ENCODE data around the gene LDLRAD2.
"Not testable (repeated sequence)": the region's sequence is repeated elsewhere in the genome, so short reads cannot be mapped to it uniquely, and the experiment has no call there.

The LDLRAD2 gene

GRCh38 chr1:21783679-21784603 lies 28.1 kb upstream of the LDLRAD2 start:
- DNase-seq (ENCODE audit: low read depth in 1 of 2, low spot score in 1 of 2), result no peak

- not testable (repeated sequence) for DNase-seq (ENCODE audit: low read depth in 1 of 2, low spot score in 1 of 2)
These were observed 26.3 kb upstream of the LDLRAD2 start for GRCh38 chr1:21785764-21786163.

- DNase-seq (ENCODE audit: low read depth in 1 of 2, low spot score in 1 of 2), result no peak
These were observed 25.4 kb upstream of the LDLRAD2 start for GRCh38 chr1:21786640-21787039.

- DNase-seq (ENCODE audit: low read depth in 1 of 2, low spot score in 1 of 2), result no peak
These were observed 19.0 kb upstream of the LDLRAD2 start for GRCh38 chr1:21793104-21793503.

GRCh38 chr1:21794656-21795055 lies 17.4 kb upstream of the LDLRAD2 start:
- DNase-seq (ENCODE audit: low read depth in 1 of 2, low spot score in 1 of 2), result no peak

- no peak for DNase-seq (ENCODE audit: low read depth in 1 of 2, low spot score in 1 of 2)
These were observed 17.0 kb upstream of the LDLRAD2 start for GRCh38 chr1:21795075-21795474.

- no peak for DNase-seq (ENCODE audit: low read depth in 1 of 2, low spot score in 1 of 2)
These were observed 12.3 kb upstream of the LDLRAD2 start for GRCh38 chr1:21799730-21800129.

GRCh38 chr1:21801100-21801499 lies 11.0 kb upstream of the LDLRAD2 start:
- no peak for DNase-seq (ENCODE audit: low read depth in 1 of 2, low spot score in 1 of 2)

- DNase-seq (ENCODE audit: low read depth in 1 of 2, low spot score in 1 of 2), result no peak
These were observed 7.5 kb upstream of the LDLRAD2 start for GRCh38 chr1:21804536-21804935.

- DNase-seq (ENCODE audit: low read depth in 1 of 2, low spot score in 1 of 2), result no peak
These were observed 1.5 kb downstream of the LDLRAD2 start for GRCh38 chr1:21813542-21813941.

GRCh38 chr1:21814241-21814918 lies 2.3 kb downstream of the LDLRAD2 start:
- DNase-seq (ENCODE audit: low read depth in 1 of 2, low spot score in 1 of 2), result peak in 1 of 2 donors; percentile 20

GRCh38 chr1:21814981-21815582 lies 3.0 kb downstream of the LDLRAD2 start:
- DNase-seq (ENCODE audit: low read depth in 1 of 2, low spot score in 1 of 2), result no peak

GRCh38 chr1:21815724-21816321 lies 3.8 kb downstream of the LDLRAD2 start:
- no peak for DNase-seq (ENCODE audit: low read depth in 1 of 2, low spot score in 1 of 2)

- no peak for DNase-seq (ENCODE audit: low read depth in 1 of 2, low spot score in 1 of 2)
These were observed 4.7 kb downstream of the LDLRAD2 start for GRCh38 chr1:21816602-21817302.

GRCh38 chr1:21818656-21819055 lies 6.6 kb downstream of the LDLRAD2 start:
- DNase-seq (ENCODE audit: low read depth in 1 of 2, low spot score in 1 of 2), result peak in 1 of 2 donors; percentile 12

- DNase-seq (ENCODE audit: low read depth in 1 of 2, low spot score in 1 of 2), result no peak
These were observed 8.7 kb downstream of the LDLRAD2 start for GRCh38 chr1:21820597-21821232.

GRCh38 chr1:21821385-21822019 lies 9.4 kb downstream of the LDLRAD2 start:
- no peak for DNase-seq (ENCODE audit: low read depth in 1 of 2, low spot score in 1 of 2)

GRCh38 chr1:21822349-21822748 lies 10.3 kb downstream of the LDLRAD2 start:
- no peak for DNase-seq (ENCODE audit: low read depth in 1 of 2, low spot score in 1 of 2)

GRCh38 chr1:21823206-21823979 lies 11.3 kb downstream of the LDLRAD2 start:
- DNase-seq (ENCODE audit: low read depth in 1 of 2, low spot score in 1 of 2), result no peak
